ENCODE measurements around the gene UQCR11. TPM values are rescaled to one million over a fixed set of nuclear protein-coding genes. Genes with fewer than 3 reads are reported as not detected.

The UQCR11 gene
- total and polyA plus RNA-seq, 2 of the 8 experiments (the other 6 are each of a cell fraction or from before 2014, with no cell fraction given), result 162 to 171 TPM

DNA sequence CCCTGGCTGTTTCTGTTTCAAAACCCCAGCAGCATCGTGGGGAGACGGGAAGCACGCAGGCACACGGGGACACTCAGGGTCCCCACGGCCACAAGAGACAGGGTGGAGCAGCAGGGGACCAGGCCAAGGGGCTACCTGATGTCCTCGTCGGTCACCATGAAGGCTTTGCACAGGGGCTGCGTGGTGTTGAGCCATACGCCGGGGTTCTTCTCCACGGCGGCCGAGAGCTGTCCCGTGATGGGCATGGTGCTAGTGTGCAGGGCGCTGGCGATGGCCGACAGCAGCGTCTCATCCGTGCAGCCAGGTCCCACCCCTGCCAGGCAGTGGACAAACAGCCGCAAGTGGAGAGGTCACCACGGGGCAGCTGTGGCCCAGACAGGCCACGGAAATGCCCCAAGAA, 24.3 kb downstream of the UQCR11 start (continued):
- no peak for TF ChIP-seq SIX5 (IDR thresholded peaks at IDR 0.05; ENCODE audit: low read depth, low read length)
- TF ChIP-seq BRCA1 (IDR thresholded peaks at IDR 0.05; ENCODE audit: low read depth, low read length), result no peak
- no peak for TF ChIP-seq MAX (IDR thresholded peaks at IDR 0.05)
